SK-N-MC (cell line): ENCODE measurements around the gene LSM2.
"Not testable (repeated sequence)": the region's sequence is repeated elsewhere in the genome, so short reads cannot be mapped to it uniquely, and the experiment has no call there.

Experiments
- DNase-seq: peaks from one replicate; pipeline ENCODE4 v3.0.0-alpha.2; 2011; ENCODE audit warnings: low read depth, low spot score
- H3K27ac ChIP-seq: fragments of 200-600 bp; sonication (generic); 2 replicates; pipeline ENCODE4 v1.5.1; 2016; ENCODE audit warnings: mixed run types
- H3K36me3 ChIP-seq: fragments of 200-600 bp; sonication (generic); 2 replicates; pipeline ENCODE4 v1.6.1; 2017; ENCODE audit warnings: antibody characterized with exemption, low read length, mixed read lengths; ENCODE audit not compliant: insufficient read depth
- H3K4me3 ChIP-seq: fragments of 200-600 bp; sonication (generic); 2 replicates; pipeline ENCODE4 v1.5.1; 2016
- H3K9ac ChIP-seq: fragments of 200-600 bp; sonication (generic); 2 replicates; pipeline ENCODE4 v1.8.0; 2017; ENCODE audit warnings: mixed run types, mixed read lengths; ENCODE audit not compliant: insufficient read length
- H3K9me3 ChIP-seq: fragments of 200-600 bp; sonication (generic); 2 replicates; pipeline ENCODE4 v1.6.1; 2017; ENCODE audit warnings: low read depth, mild to moderate bottlenecking, antibody characterized with exemption, low read length, moderate library complexity, mixed read lengths
- EZH2 ChIP-seq: fragments of 200-600 bp; sonication (generic); IDR thresholded peaks from one replicate; pipeline ENCODE4 v1.6.1; 2017; ENCODE audit warnings: antibody characterized with exemption
- FOXP2 ChIP-seq: optimal IDR thresholded peaks from 2 replicates; pipeline ENCODE3; 2011; ENCODE audit warnings: mild to moderate bottlenecking, moderate library complexity; ENCODE audit not compliant: insufficient read depth; ENCODE audit errors: extremely low read length, control extremely low read depth
- POLR2AphosphoS5 ChIP-seq: IDR thresholded peaks from 2 replicates; pipeline ENCODE4 v1.6.1; 2012; ENCODE audit warnings: mild to moderate bottlenecking, low read depth, low read length, borderline replicate concordance

LSM2 gene

GRCh38 chr6:31806470-31807272, at the start of gene LSM2:
TSS of gene LSM2 (minus strand) at chr6:31806966. CDS start at chr6:31806757, 209 bp downstream.
- peak within 1 kb of the TSS; percentile 90 for H3K9ac ChIP-seq
- H3K27ac ChIP-seq = peak within 1 kb of the TSS; percentile 88
- peak; percentile 66 for DNase-seq
- peak within 1 kb of the TSS; percentile 97 for H3K4me3 ChIP-seq
- H3K36me3 ChIP-seq = peaks cover 16% of the 10 kb centered on the region; the same call in 1 of the 2 replicates
- H3K9me3 ChIP-seq = no peaks in the 10 kb centered on the region
- TF ChIP-seq POLR2AphosphoS5 (peak; percentile 96), EZH2 (no peak), FOXP2 (no peak)

- H3K27ac ChIP-seq, H3K9me3 ChIP-seq, H3K9ac ChIP-seq, H3K4me3 ChIP-seq, DNase-seq, H3K36me3 ChIP-seq: not testable (repeated sequence)
These were observed 45.4 kb upstream of the LSM2 start for GRCh38 chr6:31851980-31852718.

- no peak overlapping the region for H3K27ac ChIP-seq
- H3K9me3 ChIP-seq = no peaks in the 10 kb centered on the region
- no peak overlapping the region for H3K9ac ChIP-seq
- H3K36me3 ChIP-seq = no peaks in the 10 kb centered on the region
- TF ChIP-seq POLR2AphosphoS5 (no peak), FOXP2 (no peak), EZH2 (no peak)
- DNase-seq = no peak
- H3K4me3 ChIP-seq = no peak overlapping the region
These were observed 44.7 kb upstream of the LSM2 start for GRCh38 chr6:31851485-31851832.

GRCh38 chr6:31850765-31851484, 44.2 kb upstream of the LSM2 start:
- no peak for DNase-seq
- Histone ChIP-seq H3K9ac (no peak overlapping the region), H3K36me3 (no peaks in the 10 kb centered on the region), H3K9me3 (no peaks in the 10 kb centered on the region), H3K4me3 (no peak overlapping the region), H3K27ac (no peak overlapping the region)
- TF ChIP-seq EZH2 (no peak), POLR2AphosphoS5 (no peak), FOXP2 (no peak)

GRCh38 chr6:31847276-31847978, 40.7 kb upstream of the LSM2 start:
- Histone ChIP-seq H3K9me3 (no peaks in the 10 kb centered on the region), H3K4me3 (no peak overlapping the region), H3K36me3 (no peaks in the 10 kb centered on the region; the same call in 1 of the 2 replicates), H3K9ac (no peak overlapping the region), H3K27ac (no peak overlapping the region)
- DNase-seq = no peak
- TF ChIP-seq EZH2 (no peak), POLR2AphosphoS5 (no peak), FOXP2 (no peak)

- Histone ChIP-seq H3K9ac (no peak overlapping the region), H3K27ac (no peak overlapping the region), H3K36me3 (peaks cover 20% of the 10 kb centered on the region), H3K9me3 (no peaks in the 10 kb centered on the region), H3K4me3 (no peak overlapping the region)
- no peak for DNase-seq
- TF ChIP-seq POLR2AphosphoS5 (no peak), FOXP2 (no peak)
These were observed 37.7 kb upstream of the LSM2 start for GRCh38 chr6:31844507-31844906.

- Histone ChIP-seq H3K36me3 (peaks cover 44% of the 10 kb centered on the region), H3K4me3 (no peak overlapping the region), H3K27ac (no peak overlapping the region), H3K9ac (no peak overlapping the region), H3K9me3 (no peaks in the 10 kb centered on the region)
- DNase-seq = no peak
- 0 out of 2 replicates have a peak, but pooled peaks have one; percentile 4 for TF ChIP-seq POLR2AphosphoS5
- no peak for TF ChIP-seq EZH2
- no peak for TF ChIP-seq FOXP2
These were observed 35.3 kb upstream of the LSM2 start for GRCh38 chr6:31842053-31842452.

- H3K27ac ChIP-seq = peak overlapping the region; percentile 86
- peaks cover 58% of the 10 kb centered on the region for H3K36me3 ChIP-seq
- H3K9me3 ChIP-seq, DNase-seq, H3K9ac ChIP-seq: not testable (repeated sequence)
- peak overlapping the region; percentile 88 for H3K4me3 ChIP-seq
These were observed 33.0 kb upstream of the LSM2 start for GRCh38 chr6:31839779-31840126.
